Measurements from ENCODE around the gene SLC25A26.
A peak's percentile ranks its signal among the peaks of the same experiment; 100 is the strongest.

SLC25A26 gene

GRCh38 chr3:66220602-66221377 lies at the start of gene SLC25A26:
Gene SLC25A26 (plus strand): TSS chr3:66221001. CDS start chr3:66221095, 94 bp downstream.
- no peak for TF ChIP-seq CTCF (IDR thresholded peaks at IDR 0.05; ENCODE audit: low read depth, low read length, missing control alignments)
- DNase-seq (ENCODE audit: low read depth): peak; percentile 92
- H3K4me3 ChIP-seq (ENCODE audit: low read depth, low read length): peak within 1 kb of the TSS; percentile 56

- no peak for TF ChIP-seq CTCF (IDR thresholded peaks at IDR 0.05; ENCODE audit: low read depth, low read length, missing control alignments)
- DNase-seq (ENCODE audit: low read depth): no peak
Measured at GRCh38 chr3:66172394-66172793, 48.4 kb upstream of the SLC25A26 start.

GRCh38 chr3:66177026-66177425 lies 43.8 kb upstream of the SLC25A26 start:
- no peak for DNase-seq (ENCODE audit: low read depth)
- TF ChIP-seq CTCF (IDR thresholded peaks at IDR 0.05; ENCODE audit: low read depth, low read length, missing control alignments): no peak
- H3K4me3 ChIP-seq (ENCODE audit: low read depth, low read length): no peak overlapping the region

More at GRCh38 chr3:66172394-66172793, 48.4 kb upstream of the SLC25A26 start:
- H3K4me3 ChIP-seq (ENCODE audit: low read depth, low read length): no peak overlapping the region

- TF ChIP-seq CTCF (IDR thresholded peaks at IDR 0.05; ENCODE audit: low read depth, low read length, missing control alignments): no peak
- no peak overlapping the region for H3K4me3 ChIP-seq (ENCODE audit: low read depth, low read length)
- DNase-seq (ENCODE audit: low read depth): no peak
Measured at GRCh38 chr3:66178206-66178605, 42.6 kb upstream of the SLC25A26 start.

- H3K4me3 ChIP-seq (ENCODE audit: low read depth, low read length): no peak overlapping the region
- TF ChIP-seq CTCF (IDR thresholded peaks at IDR 0.05; ENCODE audit: low read depth, low read length, missing control alignments): no peak
- DNase-seq (ENCODE audit: low read depth): no peak
Measured at GRCh38 chr3:66179793-66180192, 41.0 kb upstream of the SLC25A26 start.

GRCh38 chr3:66181764-66182163 lies 39.0 kb upstream of the SLC25A26 start:
- no peak for DNase-seq (ENCODE audit: low read depth)
- TF ChIP-seq CTCF (IDR thresholded peaks at IDR 0.05; ENCODE audit: low read depth, low read length, missing control alignments): no peak
- H3K4me3 ChIP-seq (ENCODE audit: low read depth, low read length): no peak overlapping the region

GRCh38 chr3:66182246-66182645 lies 38.6 kb upstream of the SLC25A26 start:
- no peak for TF ChIP-seq CTCF (IDR thresholded peaks at IDR 0.05; ENCODE audit: low read depth, low read length, missing control alignments)
- DNase-seq (ENCODE audit: low read depth): no peak
- H3K4me3 ChIP-seq (ENCODE audit: low read depth, low read length): no peak overlapping the region

Data from GM12864 (cell line).